ENCODE data around the gene STXBP6. TPM values are rescaled to one million over a fixed set of nuclear protein-coding genes. Genes with fewer than 3 reads are reported as not detected.

STXBP6 gene
- total and polyA plus RNA-seq, 2 donors (not counting 3 experiments of a cell fraction or from before 2014, with no cell fraction given), result 0.06 TPM; not detected in 1

DNA sequence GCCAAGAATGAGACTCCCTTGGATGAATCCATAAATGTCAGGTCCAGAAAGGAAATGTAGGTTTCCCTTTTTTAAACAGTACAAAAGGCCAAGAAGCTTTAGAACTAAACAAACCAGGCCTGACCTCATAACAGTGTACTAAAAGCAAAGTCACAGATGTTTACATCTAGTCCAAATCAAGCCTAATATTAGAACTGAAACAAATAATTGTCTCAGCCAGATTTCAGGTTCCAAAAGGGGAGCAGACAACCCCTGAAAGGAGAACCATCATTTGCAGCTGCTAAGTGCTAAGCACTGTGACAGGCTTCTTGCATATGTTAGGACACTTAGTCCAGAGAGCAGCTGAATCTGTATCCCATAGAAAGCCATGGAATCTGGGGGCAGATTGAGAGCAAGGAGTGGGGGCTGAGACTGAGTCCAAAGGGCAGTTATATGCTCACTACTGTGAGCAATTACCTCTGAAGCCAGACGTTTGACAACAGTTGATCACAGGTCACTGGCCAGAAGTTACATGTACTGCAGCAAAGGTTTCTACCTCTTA, 90.1 kb downstream of the STXBP6 start:
- FAIRE-seq, result no peak
- H3K9me1 ChIP-seq (replicated peaks; ENCODE audit: control insufficient read depth, extremely low read depth, insufficient read depth, low read length), result no peaks in the 10 kb centered on the region
- no peak overlapping the region for H2AFZ ChIP-seq (ENCODE audit: low read depth, low read length)
- H3K9ac ChIP-seq (replicated peaks; ENCODE audit: extremely low read depth, insufficient read depth, low read length), result no peak overlapping the region
- no peaks in the 10 kb centered on the region for H3K9me3 ChIP-seq (replicated peaks; ENCODE audit: control insufficient read depth, insufficient read depth, low read length)
- CTCF ChIA-PET, result no interaction called here
- H3K27me3 ChIP-seq (ENCODE audit: control insufficient read depth in 2 of 2, insufficient read depth in 2 of 2, low read length in 2 of 2), result no peaks in the 10 kb centered on the region
- no peak overlapping the region for H3K4me3 ChIP-seq (replicated peaks in 1 of 3; ENCODE audit: insufficient read depth in 1 of 3, low read depth in 1 of 3, low read length in 3 of 3)
- H3K4me1 ChIP-seq (ENCODE audit: control insufficient read depth, extremely low read depth, insufficient read depth, low read length), result no peaks in the 10 kb centered on the region
- DNase-seq (ENCODE audit: low read depth, low spot score), result no peak
- TF ChIP-seq FOS (IDR thresholded peaks at IDR 0.05; ENCODE audit: borderline replicate concordance, insufficient read depth, low read length) (no peak), MYC (IDR thresholded peaks at IDR 0.05; ENCODE audit: low read depth, low read length) (no peak), POLR2A (IDR thresholded peaks at IDR 0.05; ENCODE audit: low read depth, low read length) (no peak), GATA2 (IDR thresholded peaks at IDR 0.05; ENCODE audit: insufficient read depth, insufficient read length, low read depth, low read length) (no peak), JUN (IDR thresholded peaks at IDR 0.05; ENCODE audit: borderline replicate concordance, insufficient read depth, insufficient read length, low read depth) (no peak), POLR2AphosphoS5 (IDR thresholded peaks at IDR 0.05; ENCODE audit: insufficient read depth, low read depth, low read length) (no peak), EZH2 (IDR thresholded peaks at IDR 0.05; ENCODE audit: borderline replicate concordance, low read depth, low read length, severe bottlenecking) (no peak)
- TF ChIP-seq, protein P1, sequence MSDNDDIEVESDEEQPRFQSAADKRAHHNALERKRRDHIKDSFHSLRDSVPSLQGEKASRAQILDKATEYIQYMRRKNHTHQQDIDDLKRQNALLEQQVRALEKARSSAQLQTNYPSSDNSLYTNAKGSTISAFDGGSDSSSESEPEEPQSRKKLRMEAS (IDR thresholded peaks at IDR 0.05; ENCODE audit: insufficient read depth, insufficient read length), result no peak
- TF ChIP-seq, protein P2, sequence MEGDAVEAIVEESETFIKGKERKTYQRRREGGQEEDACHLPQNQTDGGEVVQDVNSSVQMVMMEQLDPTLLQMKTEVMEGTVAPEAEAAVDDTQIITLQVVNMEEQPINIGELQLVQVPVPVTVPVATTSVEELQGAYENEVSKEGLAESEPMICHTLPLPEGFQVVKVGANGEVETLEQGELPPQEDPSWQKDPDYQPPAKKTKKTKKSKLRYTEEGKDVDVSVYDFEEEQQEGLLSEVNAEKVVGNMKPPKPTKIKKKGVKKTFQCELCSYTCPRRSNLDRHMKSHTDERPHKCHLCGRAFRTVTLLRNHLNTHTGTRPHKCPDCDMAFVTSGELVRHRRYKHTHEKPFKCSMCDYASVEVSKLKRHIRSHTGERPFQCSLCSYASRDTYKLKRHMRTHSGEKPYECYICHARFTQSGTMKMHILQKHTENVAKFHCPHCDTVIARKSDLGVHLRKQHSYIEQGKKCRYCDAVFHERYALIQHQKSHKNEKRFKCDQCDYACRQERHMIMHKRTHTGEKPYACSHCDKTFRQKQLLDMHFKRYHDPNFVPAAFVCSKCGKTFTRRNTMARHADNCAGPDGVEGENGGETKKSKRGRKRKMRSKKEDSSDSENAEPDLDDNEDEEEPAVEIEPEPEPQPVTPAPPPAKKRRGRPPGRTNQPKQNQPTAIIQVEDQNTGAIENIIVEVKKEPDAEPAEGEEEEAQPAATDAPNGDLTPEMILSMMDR (IDR thresholded peaks at IDR 0.05; ENCODE audit: extremely low read depth in 1 of 2, insufficient read depth in 1 of 2, low read depth in 1 of 2, low read length in 2 of 2), result no peak
- no peaks in the 10 kb centered on the region for H4K20me1 ChIP-seq (replicated peaks; ENCODE audit: control insufficient read depth, extremely low read depth, insufficient read depth, low read length)
- no peaks in the 10 kb centered on the region for H3K36me3 ChIP-seq (ENCODE audit: control insufficient read depth in 2 of 2, extremely low read depth in 1 of 2, insufficient read depth in 2 of 2, low read length in 2 of 2)
- POLR2A ChIA-PET, result no interaction called here
- H3K27ac ChIP-seq (ENCODE audit: insufficient read depth, low read depth, low read length), result no peak overlapping the region
- no peaks in the 10 kb centered on the region for H3K79me2 ChIP-seq (ENCODE audit: control insufficient read depth, insufficient read depth, low read length)
- intact Hi-C loops (cut with micrococcal nuclease), result no loop called here
- BruUV-seq (replicated peaks), result no TSS peak
- dilution Hi-C loops (cut with MboI; ENCODE audit: extremely low pct_ligation_motif_present, low sequenced_read_pairs), result no loop called here
- H3K4me2 ChIP-seq (ENCODE audit: insufficient read depth, low read length), result no peak overlapping the region

Measured in endothelial cell of umbilical vein (primary cell).